HTERT RPE-1 (cell line): ENCODE measurements around the gene PTPRC.

Experiments
- in situ Hi-C: fragments of 300-500 bp; cut with MboI; formaldehyde crosslinking; loops from 4 replicates; pipeline ENCODE4 v1.14.3; 2020; ENCODE audit warnings: low sequenced_read_pairs

The PTPRC gene

GRCh38 chr1:198694542-198694941 lies 55.7 kb downstream of the PTPRC start:
- in situ Hi-C loops = no loop called here

- in situ Hi-C loops = no loop called here
Measured at GRCh38 chr1:198696211-198696610, 57.4 kb downstream of the PTPRC start.

DNA sequence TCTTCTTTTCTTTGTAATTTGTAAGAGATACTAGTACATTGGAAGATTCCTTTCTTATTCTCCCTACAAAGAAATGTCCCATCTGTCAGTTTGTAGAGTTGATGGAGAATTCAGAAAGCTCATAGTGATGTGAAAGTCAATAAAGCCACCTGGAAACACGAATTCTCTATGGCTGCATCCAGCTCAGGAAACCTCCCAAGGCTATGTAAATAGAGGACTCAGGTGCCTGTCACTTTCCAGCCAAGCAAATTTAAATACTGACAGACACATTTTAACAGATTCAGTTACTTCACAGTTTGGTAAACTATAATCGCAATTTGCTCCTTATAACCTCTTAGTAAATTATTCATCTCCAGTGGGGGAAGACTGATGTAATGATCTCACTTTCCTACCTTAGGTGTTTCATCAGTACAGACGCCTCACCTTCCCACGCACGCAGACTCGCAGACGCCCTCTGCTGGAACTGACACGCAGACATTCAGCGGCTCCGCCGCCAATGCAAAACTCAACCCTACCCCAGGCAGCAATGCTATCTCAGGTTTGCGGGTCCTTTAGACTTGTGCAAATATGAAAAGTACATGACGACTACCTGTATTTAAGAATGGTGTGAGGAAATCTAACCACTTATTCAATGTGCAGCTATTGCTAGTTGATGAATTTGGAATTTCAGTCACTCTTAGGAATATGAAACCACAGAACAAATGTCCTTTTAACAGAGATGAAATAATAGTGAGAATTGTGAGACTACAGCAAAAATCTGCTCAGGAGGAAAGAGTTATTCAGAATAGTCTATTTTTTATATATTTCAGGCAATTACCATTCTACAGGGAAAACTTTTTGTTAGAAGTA lies 60.6 kb downstream of the PTPRC start:
- in situ Hi-C loops = no loop called here

DNA sequence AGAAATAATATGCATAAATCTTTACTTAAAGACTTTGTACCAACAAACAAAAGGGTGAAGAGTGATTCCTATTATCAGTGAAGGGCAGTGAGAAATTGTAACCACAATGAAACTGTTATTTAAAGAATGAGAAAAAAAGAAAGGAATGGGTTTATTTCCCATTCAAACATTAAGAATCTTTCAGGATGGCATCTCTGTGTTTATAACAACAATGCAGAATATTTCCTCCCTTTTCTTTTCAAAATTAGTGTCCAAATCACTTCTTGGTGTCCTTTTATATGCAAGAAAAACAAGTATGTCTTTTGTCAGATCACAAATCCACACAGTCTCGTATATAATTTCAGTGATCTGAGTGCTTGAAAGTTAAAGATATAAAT lies 61.2 kb downstream of the PTPRC start:
- in situ Hi-C loops = no loop called here

DNA sequence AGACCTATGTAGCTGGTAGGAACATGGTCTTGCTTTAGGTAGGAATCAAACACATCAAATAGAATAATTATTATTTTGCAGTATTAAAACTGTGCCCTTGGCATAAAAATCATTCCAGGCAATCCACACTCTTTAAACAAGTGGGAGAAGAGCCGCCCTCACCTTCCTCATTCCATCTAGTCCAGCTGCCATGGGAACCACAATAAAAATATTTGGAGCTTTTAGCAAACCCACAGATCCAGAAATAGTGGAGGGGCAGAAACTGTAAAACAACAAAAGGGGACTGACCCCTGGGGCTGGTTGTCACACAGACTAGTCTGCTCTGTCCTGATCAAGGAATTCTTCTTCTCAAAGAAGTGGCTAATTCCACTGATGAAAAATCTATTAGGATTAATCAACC lies 61.6 kb downstream of the PTPRC start:
- in situ Hi-C loops = no loop called here

- in situ Hi-C loops = no loop called here
Measured at GRCh38 chr1:198701250-198701649, 62.4 kb downstream of the PTPRC start.

DNA sequence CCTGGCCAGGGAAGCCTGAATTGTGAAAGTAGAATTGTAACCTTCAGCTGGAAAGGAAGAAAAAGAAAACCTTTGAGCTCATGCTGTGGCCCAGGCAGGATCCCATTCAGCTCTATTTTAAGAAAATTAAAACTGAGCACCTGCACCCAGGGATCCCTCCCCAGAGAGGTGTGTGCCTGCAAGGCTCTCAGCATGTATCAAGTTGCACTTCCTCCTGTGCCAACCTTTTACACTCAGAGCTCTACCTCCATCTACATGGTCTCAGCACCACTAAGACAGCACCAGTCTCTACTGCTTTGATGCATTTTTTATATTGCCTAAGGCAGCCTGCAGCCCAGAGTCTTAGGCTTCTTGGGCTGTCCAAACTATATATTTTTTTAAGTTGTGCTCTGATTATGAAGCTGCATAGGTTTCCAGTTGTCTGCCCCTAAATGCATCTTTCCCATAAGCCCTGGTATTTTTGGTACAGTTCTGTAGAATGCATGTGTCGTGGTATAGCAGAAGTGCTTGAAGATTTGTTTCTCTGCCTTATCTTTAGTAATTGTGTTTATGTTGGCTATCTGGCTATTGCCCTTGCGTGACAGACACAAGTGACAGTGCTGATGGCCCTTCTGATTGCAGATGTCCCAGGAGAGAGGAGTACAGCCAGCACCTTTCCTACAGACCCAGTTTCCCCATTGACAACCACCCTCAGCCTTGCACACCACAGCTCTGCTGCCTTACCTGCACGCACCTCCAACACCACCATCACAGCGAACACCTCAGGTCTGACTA lies 63.1 kb downstream of the PTPRC start:
- in situ Hi-C loops = no loop called here

DNA sequence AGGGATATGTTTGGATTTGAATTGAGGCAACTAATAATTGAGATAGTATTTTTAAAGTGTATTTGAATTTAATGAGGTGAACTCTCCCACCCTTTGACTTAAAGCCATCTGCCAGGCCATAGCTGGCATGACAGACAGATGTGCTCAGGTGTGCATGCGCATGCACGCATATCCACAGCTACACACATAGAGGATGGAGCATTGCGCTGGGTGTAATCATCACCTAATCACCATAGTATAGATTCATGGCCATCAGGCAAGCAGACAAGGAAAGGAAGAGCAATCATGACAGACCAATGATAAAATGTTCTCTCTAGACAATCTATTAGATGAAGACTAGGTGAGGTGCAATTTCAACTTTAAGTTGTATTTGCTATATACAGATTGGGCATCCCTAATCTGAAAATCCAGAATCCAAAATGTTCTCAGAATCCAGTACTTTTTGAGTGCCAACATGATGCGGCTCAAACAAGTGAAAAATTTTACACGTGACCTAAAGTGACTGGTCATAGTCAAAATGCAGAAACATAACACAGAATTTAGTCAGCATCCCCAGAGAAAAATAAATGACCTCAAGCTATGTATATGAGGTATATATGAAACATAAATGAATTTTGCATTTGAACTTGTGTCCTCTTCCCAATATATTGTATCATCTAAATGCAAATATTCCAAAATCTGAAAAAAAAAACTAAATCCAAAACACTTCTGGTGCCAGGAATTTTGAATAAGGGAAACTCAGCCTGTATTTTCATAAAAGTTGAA lies 70.1 kb downstream of the PTPRC start:
- in situ Hi-C loops = no loop called here

DNA sequence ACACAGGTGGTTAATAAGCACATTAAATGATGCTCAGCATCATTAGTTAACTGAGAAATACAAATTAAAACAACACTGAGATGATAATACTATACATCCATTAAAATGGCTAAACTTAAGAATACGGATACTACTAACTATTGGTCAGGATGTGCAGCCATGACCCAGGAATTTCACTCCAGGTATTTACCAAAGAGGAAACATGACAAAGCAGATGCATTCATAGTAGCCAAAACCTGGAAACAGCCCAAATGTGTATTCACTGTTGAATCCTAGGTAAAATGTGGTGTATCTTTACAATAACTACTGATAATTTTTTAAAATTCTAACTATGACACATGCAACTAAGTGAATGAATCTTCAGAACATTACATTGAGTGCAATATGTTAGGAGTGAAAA lies 73.0 kb downstream of the PTPRC start:
- in situ Hi-C loops = no loop called here

- in situ Hi-C loops = no loop called here
Measured at GRCh38 chr1:198713081-198713480, 74.2 kb downstream of the PTPRC start.

DNA sequence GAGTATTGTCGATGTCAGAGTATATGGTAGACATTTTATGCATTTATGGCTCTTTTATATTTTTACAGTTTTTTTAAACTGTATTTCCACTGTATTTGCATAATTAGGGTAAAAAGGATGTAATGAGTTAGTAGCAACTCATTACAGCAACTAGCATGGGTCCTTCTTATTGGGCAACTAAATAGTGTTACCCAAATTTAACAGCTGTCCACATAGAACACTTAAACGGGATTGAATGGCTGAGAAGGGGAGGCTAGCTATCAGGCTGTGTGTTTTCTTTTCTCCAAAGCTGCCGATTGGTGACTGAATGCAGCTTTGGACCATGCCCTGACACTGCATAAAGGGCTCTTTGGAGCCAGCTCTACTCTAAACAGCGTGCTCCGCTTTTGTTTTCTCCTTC lies 75.4 kb downstream of the PTPRC start:
- in situ Hi-C loops = no loop called here

- in situ Hi-C loops = no loop called here
Measured at GRCh38 chr1:198716051-198716450, 77.2 kb downstream of the PTPRC start.

DNA sequence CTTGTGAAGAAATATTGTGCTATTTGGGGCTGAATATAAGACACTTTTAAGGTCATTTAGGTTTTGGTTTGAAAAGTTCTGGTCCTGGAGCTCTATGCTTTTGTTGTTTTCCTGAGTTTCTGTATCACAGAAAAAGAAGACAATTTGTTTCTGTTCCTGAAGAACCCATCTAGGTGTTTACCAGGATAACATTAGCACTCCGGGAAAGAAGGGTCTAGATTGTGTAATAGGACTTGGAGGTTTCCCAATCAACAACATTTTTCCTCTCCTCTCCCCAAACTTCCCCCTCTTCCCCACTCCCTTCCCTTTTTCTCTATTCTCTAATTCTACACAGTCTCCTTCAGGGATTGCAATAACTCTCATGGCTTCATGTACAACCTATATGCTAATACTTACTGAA lies 78.7 kb downstream of the PTPRC start:
- in situ Hi-C loops = no loop called here

GRCh38 chr1:198723127-198723526 lies 84.3 kb downstream of the PTPRC start:
- in situ Hi-C loops = no loop called here

DNA sequence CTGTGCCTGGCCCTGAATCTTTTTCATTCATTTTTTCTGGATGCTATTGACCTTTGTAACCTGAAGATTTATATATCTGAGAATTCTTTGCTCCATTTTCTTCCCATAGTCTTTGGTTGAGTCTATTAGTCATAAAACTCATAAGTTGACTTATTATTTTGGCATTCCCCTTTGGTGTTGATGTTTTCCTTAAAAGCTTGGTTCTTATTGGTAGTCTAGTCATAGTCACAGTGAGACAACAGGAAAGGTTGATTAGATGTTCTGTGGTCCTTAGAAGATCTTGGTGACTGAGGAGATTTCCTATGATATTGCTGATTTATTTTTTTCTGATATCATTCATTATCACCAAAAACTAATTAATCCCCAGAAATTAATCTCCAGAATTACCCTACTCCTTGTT lies 86.2 kb downstream of the PTPRC start:
- in situ Hi-C loops = no loop called here

DNA sequence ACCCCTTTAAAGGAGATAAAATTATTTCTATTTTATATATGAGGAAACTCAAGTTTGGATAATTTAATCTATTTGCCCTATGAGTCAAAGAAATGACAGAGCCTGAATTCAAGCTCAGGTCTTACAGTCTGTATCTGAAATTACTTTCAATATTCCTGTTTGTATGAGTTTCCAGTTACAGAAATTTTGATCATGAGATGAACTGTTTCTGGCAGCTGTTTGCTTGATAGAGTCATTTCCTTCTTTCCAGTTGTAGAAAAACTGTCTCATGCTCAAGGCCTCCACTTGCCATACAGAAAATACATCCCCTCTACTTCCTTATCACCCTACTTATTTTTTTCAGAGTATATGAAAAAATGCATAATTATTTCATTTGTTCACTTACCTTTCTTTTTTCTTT lies 87.6 kb downstream of the PTPRC start:
- in situ Hi-C loops = no loop called here

GRCh38 chr1:198729195-198729863 lies 90.5 kb downstream of the PTPRC start:
- in situ Hi-C loops = no loop called here

GRCh38 chr1:198730952-198731351 lies 92.1 kb downstream of the PTPRC start:
- in situ Hi-C loops = no loop called here

DNA sequence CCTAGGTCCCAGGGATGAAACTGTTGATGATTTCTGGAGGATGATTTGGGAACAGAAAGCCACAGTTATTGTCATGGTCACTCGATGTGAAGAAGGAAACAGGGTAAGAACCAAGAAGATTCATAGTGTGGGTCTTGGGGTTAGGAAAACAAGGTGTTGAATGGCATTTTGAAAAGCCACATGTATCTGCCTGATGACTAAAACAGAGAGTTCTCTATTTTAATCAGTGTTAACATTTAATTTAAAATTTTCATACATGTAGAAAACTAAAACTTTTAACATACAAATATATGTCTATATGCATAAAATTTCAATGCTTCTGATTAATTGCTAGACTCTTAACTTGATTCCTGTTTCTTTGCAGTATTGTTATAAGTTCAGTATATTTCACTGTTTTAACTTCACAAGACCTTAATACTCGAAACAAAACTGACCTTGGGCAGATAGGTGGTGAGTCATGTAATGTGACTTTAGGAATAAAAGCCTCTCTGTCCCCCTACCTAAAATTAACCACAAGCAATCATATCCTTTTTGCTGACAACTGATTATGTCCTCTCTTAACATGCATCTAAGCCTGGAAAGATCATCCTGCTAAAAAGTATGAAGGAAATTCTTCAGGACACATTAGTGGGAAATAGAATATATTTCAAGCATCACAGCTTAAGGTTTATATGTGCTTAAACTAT lies 95.6 kb downstream of the PTPRC start:
- in situ Hi-C loops = no loop called here

DNA sequence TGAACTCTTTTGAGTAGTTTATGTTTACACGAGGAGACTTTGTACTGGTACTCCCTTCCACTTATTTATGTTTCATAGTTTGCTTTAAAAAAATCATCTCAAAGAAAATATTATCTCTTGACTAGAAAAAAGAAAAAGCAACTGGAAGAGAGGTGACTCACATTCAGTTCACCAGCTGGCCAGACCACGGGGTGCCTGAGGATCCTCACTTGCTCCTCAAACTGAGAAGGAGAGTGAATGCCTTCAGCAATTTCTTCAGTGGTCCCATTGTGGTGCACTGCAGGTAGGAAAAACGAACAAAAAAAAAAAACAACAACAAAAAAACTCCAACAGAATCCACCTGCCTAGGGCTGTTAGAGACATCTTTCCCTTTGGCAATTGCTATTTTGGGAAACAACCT lies 102.9 kb downstream of the PTPRC start:
- in situ Hi-C loops = no loop called here
